Sigmoid colon (tissue), 7 donors: ENCODE measurements around the gene LRRC74B. TPM values are rescaled to one million over a fixed set of nuclear protein-coding genes. Genes with fewer than 3 reads are reported as not detected.
"Not testable (repeated sequence)": the region's sequence is repeated elsewhere in the genome, so short reads cannot be mapped to it uniquely, and the experiment has no call there.

ENCODE experiments used
- DNase-seq: peaks from one replicate; pipeline ENCODE4 v3.0.0-alpha.2; 2019
- H3K27ac ChIP-seq, 4 donors: fragments of 200-600 bp; sonication (generic); one replicate each; pipeline ENCODE4 v1.5.1; 2016 to 2019; ENCODE audit warnings: mild to moderate bottlenecking in 1 of 4
- H3K27me3 ChIP-seq, 3 donors: fragments of 200-600 bp; sonication (generic); one replicate each; pipeline ENCODE4 v1.5.1; 2019; ENCODE audit warnings: mild to moderate bottlenecking in 1 of 3
- H3K36me3 ChIP-seq, 4 donors: fragments of 200-600 bp; sonication (generic); one replicate each; pipeline ENCODE4 v1.5.1; 2016 to 2019
- H3K4me1 ChIP-seq, 4 donors: fragments of 200-600 bp; sonication (generic); one replicate each; pipeline ENCODE4 v1.5.1; 2017 to 2019
- H3K4me3 ChIP-seq, 4 donors: fragments of 200-600 bp; sonication (generic); one replicate each; pipeline ENCODE4 v1.5.1; 2017 to 2019; ENCODE audit warnings: mild to moderate bottlenecking in 2 of 4, moderate library complexity in 1 of 4
- H3K9me3 ChIP-seq, 4 donors: fragments of 200-600 bp in 3 of 4; sonication (generic) in 3 of 4; one replicate each; pipeline versions ENCODE4 v1.5.1 to v1.6.1; 2013 to 2019
- EP300 ChIP-seq, 4 donors: sonication (generic); formaldehyde crosslinking; IDR thresholded peaks; one replicate each; pipeline ENCODE4 v1.6.1; 2017; ENCODE audit warnings: antibody characterized with exemption in 4 of 4
- POLR2A ChIP-seq, 2 donors: fragments of 450-650 bp; IDR thresholded peaks; one replicate each; pipeline ENCODE4 v1.6.1; 2016; ENCODE audit warnings: antibody characterized with exemption in 2 of 2, mild to moderate bottlenecking in 2 of 2, moderate library complexity in 2 of 2
- POLR2AphosphoS5 ChIP-seq, 4 donors: sonication (generic); formaldehyde crosslinking; IDR thresholded peaks; one replicate each; pipeline ENCODE4 v1.6.1; 2017; ENCODE audit warnings: antibody characterized with exemption in 4 of 4
- WGBS, 2 donors: extraction: QIAGEN DNeasy Blood & Tissue Kit; methylation state at CpG; one replicate each; pipeline ENCODE4 v1.1.7; 2013; 5-methylcytosine and 5-hydroxymethylcytosine counted together
- intact Hi-C: fragments of 100-400 bp; cut with DNase I; formaldehyde crosslinking; loops from one replicate; pipeline ENCODE4 v1.15.1; 2023
- polyA plus RNA-seq, 3 donors: library from polyadenylated mRNA; stranded (reverse); fragments of 200-250 nt; gene quantifications; one replicate each; pipeline ENCODE4 v1.2.3, GENCODE V29; 2013
- total RNA-seq, 4 donors: library from RNA; depleted of rRNA; stranded (reverse); fragments of >200 nt; gene quantifications; one replicate each; pipeline ENCODE4 v1.1.0, GENCODE V29; 2016
- TF ChIP-seq, protein P1 (sequence below), 4 experiments: fragments of 450-650 bp in 3 of 4; fragments of 200-600 bp in 1 of 4; IDR thresholded peaks; one replicate each; pipeline ENCODE4 v1.5.1; 2016 to 2019; ENCODE audit warnings: antibody characterized with exemption in 4 of 4, mild to moderate bottlenecking in 3 of 4, moderate library complexity in 2 of 4
- donor health status: healthy with polysubstance abuse.
- donor health status: Bipolar disorder and iron deficiency.
- donor health status: healthy.

The LRRC74B gene
- total and polyA plus RNA-seq, 7 donors = under 0.01 to 0.06 TPM; not detected in 5

DNA sequence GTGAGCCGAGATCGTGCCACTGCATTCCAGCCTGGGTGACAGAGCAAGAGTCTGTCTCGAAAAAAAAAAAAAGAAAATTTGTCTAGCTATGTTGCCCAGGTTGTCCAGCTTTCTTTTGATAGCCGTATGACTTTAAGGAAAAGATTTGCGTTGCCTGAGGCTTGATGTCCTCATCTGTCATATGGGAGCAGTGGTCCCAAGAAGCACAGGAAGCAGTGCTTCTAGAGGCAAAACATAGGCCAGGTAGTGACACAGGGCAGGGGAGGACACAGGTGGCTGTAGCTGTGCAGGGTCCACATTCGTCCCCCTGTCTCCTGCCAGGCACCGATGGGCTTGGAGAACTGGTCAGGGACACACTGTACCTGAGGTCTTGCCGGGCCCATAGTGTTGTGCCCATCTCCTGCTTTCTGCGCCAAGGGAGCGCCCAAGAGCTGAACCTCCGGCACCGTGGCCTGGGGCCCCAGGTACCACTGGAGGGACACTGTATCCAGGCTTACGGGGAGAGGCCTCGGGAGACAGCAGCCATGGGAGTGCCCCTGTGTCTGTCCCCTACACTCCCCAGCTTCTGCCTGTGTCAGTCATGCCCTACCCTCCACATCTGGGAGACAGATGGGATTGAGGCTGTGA, 1.4 kb downstream of the LRRC74B start:
- no peak overlapping the region for H3K4me3 ChIP-seq
- no peaks in the 10 kb centered on the region for H3K9me3 ChIP-seq
- H3K27ac ChIP-seq = no peak overlapping the region
- intact Hi-C loops = loop anchor here (5.0 kb wide), 1 partner anchor 45 kb away; the partner anchor contains the start of gene THAP7
- no peaks in the 10 kb centered on the region for H3K27me3 ChIP-seq
- H3K36me3 ChIP-seq = no peaks in the 10 kb centered on the region
- DNase-seq = no peak
- TF ChIP-seq POLR2AphosphoS5 (IDR thresholded peaks at IDR 0.05) (no peak), EP300 (IDR thresholded peaks at IDR 0.05) (no peak), POLR2A (IDR thresholded peaks at IDR 0.05) (no peak)
- TF ChIP-seq, protein P1, sequence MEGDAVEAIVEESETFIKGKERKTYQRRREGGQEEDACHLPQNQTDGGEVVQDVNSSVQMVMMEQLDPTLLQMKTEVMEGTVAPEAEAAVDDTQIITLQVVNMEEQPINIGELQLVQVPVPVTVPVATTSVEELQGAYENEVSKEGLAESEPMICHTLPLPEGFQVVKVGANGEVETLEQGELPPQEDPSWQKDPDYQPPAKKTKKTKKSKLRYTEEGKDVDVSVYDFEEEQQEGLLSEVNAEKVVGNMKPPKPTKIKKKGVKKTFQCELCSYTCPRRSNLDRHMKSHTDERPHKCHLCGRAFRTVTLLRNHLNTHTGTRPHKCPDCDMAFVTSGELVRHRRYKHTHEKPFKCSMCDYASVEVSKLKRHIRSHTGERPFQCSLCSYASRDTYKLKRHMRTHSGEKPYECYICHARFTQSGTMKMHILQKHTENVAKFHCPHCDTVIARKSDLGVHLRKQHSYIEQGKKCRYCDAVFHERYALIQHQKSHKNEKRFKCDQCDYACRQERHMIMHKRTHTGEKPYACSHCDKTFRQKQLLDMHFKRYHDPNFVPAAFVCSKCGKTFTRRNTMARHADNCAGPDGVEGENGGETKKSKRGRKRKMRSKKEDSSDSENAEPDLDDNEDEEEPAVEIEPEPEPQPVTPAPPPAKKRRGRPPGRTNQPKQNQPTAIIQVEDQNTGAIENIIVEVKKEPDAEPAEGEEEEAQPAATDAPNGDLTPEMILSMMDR (IDR thresholded peaks at IDR 0.05) = no peak
- peaks cover 0 to 24% (median 18%) of the 10 kb centered on the region in 4 donors for H3K4me1 ChIP-seq
- 86 to 93% methylated on average over 14 of the region's 14 CpGs for WGBS, 2 donors

DNA sequence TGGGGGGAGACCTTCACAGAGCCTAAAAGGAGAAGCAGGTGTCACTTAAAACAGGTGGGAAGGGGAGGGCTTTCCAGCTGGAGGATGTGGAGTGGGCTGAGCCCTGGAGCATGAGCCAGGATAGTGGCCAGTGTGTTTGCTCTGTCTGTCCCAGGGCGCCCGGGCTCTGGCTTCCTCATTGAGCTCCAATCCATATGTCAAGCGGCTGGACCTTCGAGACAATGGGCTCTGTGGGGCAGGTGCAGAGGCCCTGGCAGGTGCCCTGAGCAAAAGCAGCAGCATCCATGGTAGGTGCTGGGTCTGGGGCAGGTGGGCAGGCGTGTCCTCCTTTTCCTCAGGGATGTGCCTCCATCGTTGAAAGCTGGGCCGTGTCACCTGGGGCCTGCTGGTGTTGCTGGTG, 2.0 kb downstream of the LRRC74B start:
- Histone ChIP-seq H3K9me3 (no peaks in the 10 kb centered on the region), H3K4me3 (no peak overlapping the region), H3K27me3 (no peaks in the 10 kb centered on the region), H3K27ac (no peak overlapping the region), H3K36me3 (no peaks in the 10 kb centered on the region), H3K4me1 (peaks cover 0 to 24% (median 18%) of the 10 kb centered on the region in 4 donors)
- WGBS, 2 donors = 54 to 77% methylated on average over 7 of the region's 7 CpGs
- no peak for DNase-seq
- TF ChIP-seq, protein P1 (IDR thresholded peaks at IDR 0.05) = no peak
- TF ChIP-seq POLR2AphosphoS5 (IDR thresholded peaks at IDR 0.05) (no peak), POLR2A (IDR thresholded peaks at IDR 0.05) (no peak), EP300 (IDR thresholded peaks at IDR 0.05) (no peak)
- intact Hi-C loops = loop anchor here (5.0 kb wide), 1 partner anchor 45 kb away; the partner anchor contains the start of gene THAP7

- not testable (repeated sequence) for H3K36me3 ChIP-seq, H3K27me3 ChIP-seq, H3K27ac ChIP-seq, DNase-seq, H3K9me3 ChIP-seq, H3K4me3 ChIP-seq
- intact Hi-C loops = loop anchor here (5.0 kb wide), 1 partner anchor 46 kb away; the partner anchor contains the start of gene THAP7
- 79 to 83% methylated on average over 5 of the region's 5 CpGs for WGBS, 2 donors
- peaks cover 0 to 24% (median 18%) of the 10 kb centered on the region in 4 donors for H3K4me1 ChIP-seq
These were observed 2.7 kb downstream of the LRRC74B start for GRCh38 chr22:21048448-21048847.

GRCh38 chr22:21048965-21049364, 3.2 kb downstream of the LRRC74B start:
- H3K4me3 ChIP-seq, H3K9me3 ChIP-seq, DNase-seq, H3K27ac ChIP-seq, H3K27me3 ChIP-seq, H3K36me3 ChIP-seq: not testable (repeated sequence)
- intact Hi-C loops = loop anchor here (5.0 kb wide), 1 partner anchor 47 kb away; the partner anchor contains the start of gene THAP7
- 91 to 95% methylated on average over 7 of the region's 12 CpGs for WGBS, 2 donors
- H3K4me1 ChIP-seq = peaks cover 0 to 21% (median 18%) of the 10 kb centered on the region in 4 donors

DNA sequence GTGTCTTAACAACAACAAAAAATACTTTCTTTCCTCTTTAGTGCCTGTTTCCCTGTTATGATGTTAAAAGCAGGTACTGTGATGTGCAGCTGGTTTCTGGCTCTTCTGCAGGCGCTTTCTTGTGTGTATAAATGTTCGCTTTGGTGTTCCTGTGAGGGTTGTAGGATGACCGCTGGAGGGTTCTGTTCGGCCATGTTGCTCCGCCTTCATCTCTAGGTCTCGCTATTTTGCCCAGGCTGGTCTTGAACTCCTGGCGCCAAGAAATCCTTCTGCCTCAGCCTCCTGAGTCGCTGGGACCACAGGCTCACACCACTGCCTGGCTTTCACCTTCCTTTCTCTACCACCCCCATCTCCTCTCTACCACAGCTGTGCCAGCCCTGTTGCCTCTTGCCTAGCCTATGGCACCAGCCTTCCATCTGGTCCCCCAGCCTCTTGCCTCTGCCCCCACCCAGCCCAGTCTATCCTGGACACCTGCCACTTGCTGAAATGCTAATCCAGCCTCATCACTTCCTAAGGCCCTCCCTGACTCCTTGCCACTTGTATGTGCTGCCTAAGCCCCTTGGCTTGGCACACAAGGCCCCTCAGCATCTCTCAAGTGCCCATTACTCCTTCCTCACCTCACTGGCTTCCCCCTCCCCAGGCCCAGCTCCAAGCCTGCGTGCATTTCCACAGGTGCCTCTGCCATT, 5.5 kb downstream of the LRRC74B start:
- 80 to 84% methylated on average over 9 of the region's 9 CpGs for WGBS, 2 donors
- H3K27me3 ChIP-seq = peaks cover 0 to 5% (median 0%) of the 10 kb centered on the region in 3 donors

More for the DNA sequence above, 5.5 kb downstream of the LRRC74B start:
- intact Hi-C loops = no loop called here
- no peak overlapping the region for H3K27ac ChIP-seq
- H3K9me3 ChIP-seq = no peaks in the 10 kb centered on the region
- H3K4me1 ChIP-seq = no peaks in the 10 kb centered on the region
- TF ChIP-seq EP300 (IDR thresholded peaks at IDR 0.05) (no peak), POLR2AphosphoS5 (IDR thresholded peaks at IDR 0.05) (no peak), POLR2A (IDR thresholded peaks at IDR 0.05) (no peak)
- TF ChIP-seq, protein P1 (IDR thresholded peaks at IDR 0.05) = no peak
- no peak for DNase-seq
- no peaks in the 10 kb centered on the region for H3K36me3 ChIP-seq
- H3K4me3 ChIP-seq = no peak overlapping the region
